HEK293T (cell line): ENCODE results near the gene PGS1.

ENCODE experiments used
- CTCF ChIA-PET: fragments of 350-600 bp; formaldehyde crosslinking; extraction: SDS; loops from one replicate; lab custom pipeline; 2021; ENCODE audit warnings: antibody characterized with exemption, inconsistent platforms; lab: Yijun Ruan, JAX
- POLR2A ChIA-PET: fragments of 350-600 bp; formaldehyde crosslinking; extraction: SDS; loops from one replicate; lab custom pipeline; 2020; ENCODE audit warnings: antibody characterized with exemption, inconsistent platforms; lab: Yijun Ruan, JAX
- DNase-seq: peaks from one replicate; pipeline ENCODE4 v3.0.0; 2012; ENCODE audit warnings: mixed read lengths; ENCODE audit errors: extremely low spot score
- ARNT ChIP-seq: fragments of 450-650 bp; IDR thresholded peaks from 2 replicates; pipeline ENCODE4 v1.6.1; 2017; ENCODE audit warnings: mild to moderate bottlenecking
- BHLHE40 ChIP-seq: fragments of 450-650 bp; IDR thresholded peaks from 2 replicates; pipeline ENCODE4 v1.6.1; 2016; ENCODE audit warnings: mild to moderate bottlenecking, moderate library complexity, borderline replicate concordance
- CTBP1 ChIP-seq: fragments of 450-650 bp; IDR thresholded peaks from 2 replicates; pipeline ENCODE4 v1.6.1; 2016; ENCODE audit warnings: borderline replicate concordance
- ELF4 ChIP-seq: fragments of 450-650 bp; IDR thresholded peaks from 2 replicates; pipeline ENCODE4 v1.6.1; 2017; ENCODE audit warnings: antibody characterized with exemption
- FOXA1 ChIP-seq: fragments of 450-650 bp; IDR thresholded peaks from 2 replicates; pipeline ENCODE4 v1.6.1; 2016; ENCODE audit warnings: mild to moderate bottlenecking
- FOXK2 ChIP-seq: fragments of 450-650 bp; IDR thresholded peaks from 2 replicates; pipeline ENCODE4 v1.6.1; 2016; ENCODE audit warnings: mild to moderate bottlenecking
- FOXM1 ChIP-seq: fragments of 450-650 bp; IDR thresholded peaks from 2 replicates; pipeline ENCODE4 v1.6.1; 2017; ENCODE audit warnings: mild to moderate bottlenecking, borderline replicate concordance
- HDGF ChIP-seq: fragments of 450-650 bp; IDR thresholded peaks from 2 replicates; pipeline ENCODE4 v1.6.1; 2017; ENCODE audit warnings: antibody characterized with exemption, borderline replicate concordance
- L3MBTL2 ChIP-seq: fragments of 450-650 bp; conservative IDR thresholded peaks from 2 replicates; pipeline ENCODE4 v1.6.1; 2016; ENCODE audit warnings: mild to moderate bottlenecking
- LEF1 ChIP-seq: fragments of 450-650 bp; IDR thresholded peaks from 2 replicates; pipeline ENCODE4 v1.6.1; 2017; ENCODE audit warnings: mild to moderate bottlenecking, borderline replicate concordance
- NFRKB ChIP-seq: fragments of 450-650 bp; IDR thresholded peaks from 2 replicates; pipeline ENCODE4 v1.6.1; 2016; ENCODE audit warnings: mild to moderate bottlenecking, moderate library complexity
- PKNOX1 ChIP-seq: fragments of 450-650 bp; IDR thresholded peaks from 2 replicates; pipeline ENCODE4 v1.6.1; 2016
- SP1 ChIP-seq: fragments of 450-650 bp; IDR thresholded peaks from 2 replicates; pipeline ENCODE4 v1.6.1; 2017
- SUZ12 ChIP-seq: fragments of 450-650 bp; IDR thresholded peaks from 2 replicates; pipeline ENCODE4 v1.6.1; 2016; ENCODE audit warnings: mild to moderate bottlenecking
- TARDBP ChIP-seq: fragments of 450-650 bp; IDR thresholded peaks from 2 replicates; pipeline ENCODE4 v1.6.1; 2016
- ZNF384 ChIP-seq: fragments of 450-650 bp; IDR thresholded peaks from 2 replicates; pipeline ENCODE4 v1.6.1; 2016

The PGS1 gene

GRCh38 chr17:78377858-78378224, 608 bp upstream of the PGS1 start:
- no peak for TF ChIP-seq SUZ12
- TF ChIP-seq ZNF384, result no peak
- TF ChIP-seq TARDBP, result no peak
- no peak for TF ChIP-seq FOXA1
- TF ChIP-seq NFRKB, result no peak
- TF ChIP-seq FOXM1, result no peak
- ChIA-PET CTCF (interaction anchor here (1.6 kb wide), 1 partner anchor 17 kb away, joined by 3 read pairs; no protein-coding TSS in a partner anchor), POLR2A (interaction anchor here (1.0 to 1.9 kb wide), 3 partner anchors 9 to 47 kb away, joined by 3 to 10 read pairs (median 6); no protein-coding TSS in a partner anchor)
- no peak for DNase-seq

GRCh38 chr17:78379131-78379491, 662 bp downstream of the PGS1 start:
- ChIA-PET CTCF (no interaction called here), POLR2A (interaction anchor here (0.9 to 1.9 kb wide), 3 partner anchors 11 to 18 kb away, joined by 5 to 10 read pairs (median 6); no protein-coding TSS in a partner anchor)
- DNase-seq, result no peak
- no peak for TF ChIP-seq SP1
- no peak for TF ChIP-seq CTBP1
- TF ChIP-seq FOXK2, result no peak
- no peak for TF ChIP-seq ZNF384
- no peak for TF ChIP-seq FOXA1
- TF ChIP-seq PKNOX1, result no peak
- TF ChIP-seq ARNT, result no peak
- no peak for TF ChIP-seq L3MBTL2
- no peak for TF ChIP-seq BHLHE40
- TF ChIP-seq FOXM1, result no peak
- no peak for TF ChIP-seq TARDBP
- TF ChIP-seq HDGF, result no peak
- TF ChIP-seq NFRKB, result no peak
- TF ChIP-seq ELF4, result no peak

- TF ChIP-seq BHLHE40, result no peak
- no peak for DNase-seq
- CTCF ChIA-PET, result interaction anchor here (0.6 kb wide), 1 partner anchor 933 kb away, joined by 3 read pairs; no protein-coding TSS in a partner anchor
- POLR2A ChIA-PET, result no interaction called here
Measured at GRCh38 chr17:78380370-78380769, 1.9 kb downstream of the PGS1 start.

- TF ChIP-seq TARDBP, result no peak
- no peak for TF ChIP-seq FOXM1
- no peak for TF ChIP-seq L3MBTL2
- TF ChIP-seq BHLHE40, result no peak
- TF ChIP-seq SP1, result no peak
- no peak for TF ChIP-seq NFRKB
- TF ChIP-seq LEF1, result no peak
- TF ChIP-seq ZNF384, result no peak
- no peak for TF ChIP-seq ELF4
- no peak for TF ChIP-seq ARNT
- no peak for TF ChIP-seq CTBP1
- no peak for TF ChIP-seq FOXA1
- TF ChIP-seq FOXK2, result no peak
- TF ChIP-seq SUZ12, result no peak
- no peak for TF ChIP-seq HDGF
- POLR2A ChIA-PET, result no interaction called here
- CTCF ChIA-PET, result interaction anchor here (1.5 kb wide), 1 partner anchor 21 kb away, joined by 3 read pairs; no protein-coding TSS in a partner anchor
- no peak for DNase-seq
Measured at GRCh38 chr17:78381601-78382232, 3.3 kb downstream of the PGS1 start.

DNA sequence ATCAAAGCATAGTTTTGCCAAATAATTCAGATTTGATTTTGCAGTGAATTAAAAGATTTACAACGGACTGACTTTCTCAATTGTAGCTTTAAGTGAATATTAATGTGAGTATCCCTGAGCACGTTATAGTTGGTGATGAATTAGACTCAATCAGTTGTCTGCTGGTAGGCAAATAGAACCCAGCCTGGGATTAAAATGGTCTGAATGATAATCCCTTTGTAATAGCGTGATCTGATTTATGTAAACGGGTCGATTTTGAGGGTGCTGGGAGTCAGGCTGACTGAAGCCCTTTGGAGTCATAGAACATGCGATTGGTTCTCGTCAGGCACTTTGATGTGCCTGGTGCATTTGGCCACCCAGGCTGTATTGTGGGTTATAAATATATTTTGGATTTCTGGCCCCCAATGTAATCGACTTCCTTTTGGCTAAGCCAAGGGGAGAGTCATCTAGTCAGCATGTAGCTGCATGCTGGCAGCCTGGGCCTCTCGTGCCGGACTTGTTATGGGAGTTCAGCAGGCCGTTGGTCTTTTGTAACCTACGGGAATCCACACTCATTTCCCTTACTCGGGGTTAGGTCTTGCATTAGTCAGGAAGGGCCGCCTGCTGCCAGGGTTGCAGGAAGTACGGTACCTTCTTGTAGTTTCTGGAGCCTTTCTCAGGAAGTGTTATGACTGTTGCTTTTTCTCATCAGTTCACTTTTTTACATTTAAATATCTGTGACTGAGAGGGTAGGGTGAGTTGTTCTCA, 5.4 kb downstream of the PGS1 start:
- TF ChIP-seq FOXK2 (no peak), ARNT (no peak), LEF1 (no peak), SUZ12 (no peak), BHLHE40 (no peak), CTBP1 (no peak), NFRKB (no peak), TARDBP (no peak), ZNF384 (no peak), FOXM1 (no peak), ELF4 (no peak), PKNOX1 (no peak), L3MBTL2 (no peak), HDGF (no peak), FOXA1 (no peak), SP1 (no peak)
- POLR2A ChIA-PET, result no interaction called here
- DNase-seq, result no peak
- CTCF ChIA-PET, result no interaction called here

DNA sequence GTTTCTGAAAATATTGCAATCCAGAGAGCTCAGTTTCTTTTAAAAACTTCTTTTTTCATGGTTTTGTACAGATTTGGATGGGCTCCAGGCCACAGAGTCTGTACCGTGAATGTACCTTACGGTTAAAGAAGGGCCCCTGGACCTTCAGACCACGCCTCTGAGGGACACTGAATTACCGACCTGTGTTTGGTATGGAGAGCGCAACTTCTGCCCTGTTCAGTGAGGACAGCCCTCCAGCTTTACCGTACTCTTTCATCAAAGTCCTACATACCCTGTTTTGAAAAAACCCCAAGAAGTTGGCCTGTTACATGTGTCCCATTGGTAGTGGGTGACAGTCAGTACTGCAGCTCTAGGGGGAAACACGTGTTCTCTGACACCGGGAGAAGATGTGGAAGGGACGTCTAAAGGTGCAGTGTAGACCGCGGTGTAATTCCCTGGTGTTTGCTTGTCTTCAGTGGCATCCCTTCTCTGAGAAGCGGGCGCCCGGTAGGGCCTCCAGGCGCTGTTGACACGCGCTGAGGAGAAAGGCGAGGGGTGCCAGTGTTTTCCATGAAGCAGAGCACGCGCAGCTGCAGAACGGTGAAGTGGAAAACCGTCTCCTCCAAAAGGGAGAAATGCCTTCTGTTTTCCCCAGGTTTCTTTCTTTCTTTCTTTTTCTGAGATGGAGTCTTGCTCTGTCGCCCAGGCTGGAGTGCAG, 6.2 kb downstream of the PGS1 start:
- no peak for DNase-seq
- CTCF ChIA-PET, result interaction anchor here (0.9 kb wide), 1 partner anchor 37 kb away, joined by 3 read pairs; no protein-coding TSS in a partner anchor
- POLR2A ChIA-PET, result no interaction called here
- no peak for TF ChIP-seq BHLHE40
- no peak for TF ChIP-seq HDGF
- no peak for TF ChIP-seq FOXK2
- TF ChIP-seq L3MBTL2, result no peak
- TF ChIP-seq FOXA1, result no peak
- no peak for TF ChIP-seq FOXM1
- TF ChIP-seq ZNF384, result no peak
- TF ChIP-seq ARNT, result no peak
- no peak for TF ChIP-seq SUZ12
- no peak for TF ChIP-seq CTBP1
- no peak for TF ChIP-seq TARDBP
- TF ChIP-seq LEF1, result no peak
- no peak for TF ChIP-seq SP1
- TF ChIP-seq NFRKB, result no peak
- no peak for TF ChIP-seq PKNOX1
